ENCODE results near the gene SLC5A2.
"Not testable (repeated sequence)": the region's sequence is repeated elsewhere in the genome, so short reads cannot be mapped to it uniquely, and the experiment has no call there.

The SLC5A2 gene

GRCh38 chr16:31501966-31502348 is 19.0 kb downstream of the SLC5A2 start:
- no peak for DNase-seq

GRCh38 chr16:31502981-31503380 is 20.1 kb downstream of the SLC5A2 start:
- no peak for DNase-seq

- not testable (repeated sequence) for DNase-seq
Observed at GRCh38 chr16:31503555-31503954, 20.6 kb downstream of the SLC5A2 start.

- no peak for DNase-seq
Observed at GRCh38 chr16:31504159-31504558, 21.2 kb downstream of the SLC5A2 start.

- DNase-seq = no peak
Observed at GRCh38 chr16:31505483-31505882, 22.6 kb downstream of the SLC5A2 start.

GRCh38 chr16:31507617-31507928 is 24.6 kb downstream of the SLC5A2 start:
- DNase-seq = no peak

GRCh38 chr16:31507929-31508705 is 25.2 kb downstream of the SLC5A2 start, which contains the start of gene RUSF1:
TSS of gene RUSF1 (minus strand) at chr16:31508391. CDS start at chr16:31508373, 18 bp downstream.
- peak; percentile 74 for DNase-seq

- DNase-seq = no peak
Observed at GRCh38 chr16:31508706-31509195, 25.8 kb downstream of the SLC5A2 start.

GRCh38 chr16:31513126-31513525 is 30.2 kb downstream of the SLC5A2 start:
- no peak for DNase-seq

GRCh38 chr16:31513884-31514283 is 31.0 kb downstream of the SLC5A2 start:
- DNase-seq = no peak

GRCh38 chr16:31517800-31518402 is 35.0 kb downstream of the SLC5A2 start:
- no peak for DNase-seq

GRCh38 chr16:31519759-31520431 is 37.0 kb downstream of the SLC5A2 start:
- DNase-seq = peak; percentile 0

GRCh38 chr16:31521368-31521767 is 38.4 kb downstream of the SLC5A2 start:
- DNase-seq = no peak

GRCh38 chr16:31522071-31522470 is 39.1 kb downstream of the SLC5A2 start:
- DNase-seq = no peak

- not testable (repeated sequence) for DNase-seq
Observed at GRCh38 chr16:31523768-31524167, 40.8 kb downstream of the SLC5A2 start.

- no peak for DNase-seq
Observed at GRCh38 chr16:31525113-31525512, 42.2 kb downstream of the SLC5A2 start.

GRCh38 chr16:31527734-31528274 is 44.9 kb downstream of the SLC5A2 start, which contains the start of gene AHSP:
TSS of gene AHSP (plus strand) at chr16:31527900. CDS start at chr16:31528140, 240 bp downstream.
- no peak for DNase-seq

GRCh38 chr16:31528523-31529107 is 45.7 kb downstream of the SLC5A2 start:
- no peak for DNase-seq

GRCh38 chr16:31529108-31529936 is 46.4 kb downstream of the SLC5A2 start:
- DNase-seq = peak; percentile 3

- peak; percentile 6 for DNase-seq
Observed at GRCh38 chr16:31529937-31530312, 47.0 kb downstream of the SLC5A2 start.

GRCh38 chr16:31530405-31530804 is 47.5 kb downstream of the SLC5A2 start:
- DNase-seq = no peak

- no peak for DNase-seq
Observed at GRCh38 chr16:31531096-31531495, 48.2 kb downstream of the SLC5A2 start.

All from NCI-H1105 (cell line).